H1 (cell line): ENCODE data around the gene ACTL7A. TPM values are rescaled to one million over a fixed set of nuclear protein-coding genes. Genes with fewer than 3 reads are reported as not detected.

Experiments
- CTCF ChIA-PET: fragments of 300-600 bp; sonication (Branson Sonifier 250); formaldehyde crosslinking; loops from one replicate; lab custom pipeline; 2021; ENCODE audit not compliant: partially characterized antibody; lab: Charles Lee
- POLR2A ChIA-PET: fragments of 300-600 bp; sonication (Branson Sonifier 250); formaldehyde crosslinking; loops from one replicate; lab custom pipeline; 2021; ENCODE audit warnings: inconsistent platforms; ENCODE audit not compliant: partially characterized antibody; lab: Charles Lee
- DNase-seq, 2 experiments: peaks; one replicate each; pipeline versions ENCODE4 v3.0.0 to v3.0.0-alpha.2; 2010 to 2022; ENCODE audit warnings: low spot score in 2 of 2, low read depth in 1 of 2, mixed read lengths in 1 of 2
- FAIRE-seq: peaks from 2 replicates; lab custom pipeline; 2011; peaks lifted over from hg19 to GRCh38; lab: Jason Lieb, UNC
- H2AFZ ChIP-seq: 2 replicates; pipeline ENCODE4 v1.8.1; 2012; ENCODE audit warnings: low read length, inconsistent platforms
- H2AK5ac ChIP-seq: 2 replicates; pipeline ENCODE4 v1.6.1; 2013; ENCODE audit warnings: low read depth, low read length
- H2BK120ac ChIP-seq: replicated peaks from 2 replicates; pipeline ENCODE3; 2013; ENCODE audit warnings: low read depth, low read length, inconsistent platforms
- H2BK12ac ChIP-seq: 2 replicates; pipeline ENCODE4 v1.6.1; 2013; ENCODE audit warnings: low read depth, low read length
- H2BK15ac ChIP-seq: 2 replicates; pipeline ENCODE4 v1.6.1; 2013; ENCODE audit warnings: low read length
- H2BK20ac ChIP-seq: 2 replicates; pipeline ENCODE4 v1.6.1; 2013; ENCODE audit warnings: low read length
- H2BK5ac ChIP-seq: 2 replicates; pipeline ENCODE4 v1.6.1; 2013; ENCODE audit warnings: low read depth, low read length
- H3K14ac ChIP-seq: 2 replicates; pipeline ENCODE4 v1.6.1; 2013; ENCODE audit warnings: inconsistent platforms; ENCODE audit not compliant: insufficient read length
- H3K18ac ChIP-seq: 2 replicates; pipeline ENCODE4 v1.6.1; 2013; ENCODE audit warnings: low read length; ENCODE audit errors: extremely low read depth
- H3K23ac ChIP-seq: 2 replicates; pipeline ENCODE4 v1.6.1; 2013; ENCODE audit warnings: inconsistent platforms; ENCODE audit not compliant: insufficient read length
- H3K23me2 ChIP-seq: 2 replicates; pipeline ENCODE4 v1.6.1; 2013; ENCODE audit warnings: low read depth, low read length
- H3K27ac ChIP-seq: 2 replicates; pipeline ENCODE4 v1.6.1; 2011; ENCODE audit warnings: low read depth, low read length, inconsistent platforms
- H3K27me3 ChIP-seq, 4 experiments: replicated peaks in 1 of 4; 1 replicate in 1 of 4; 2 replicates in 3 of 4; pipeline versions ENCODE4 v1.6.1 to v1.8.1; 2011 to 2013; ENCODE audit warnings: low read length in 3 of 4, mild to moderate bottlenecking in 3 of 4, inconsistent platforms in 2 of 4, mixed read lengths in 2 of 4, moderate library complexity in 1 of 4; ENCODE audit not compliant: control insufficient read depth in 3 of 4, insufficient read depth in 3 of 4; ENCODE audit errors: extremely low read depth in 1 of 4
- H3K36me3 ChIP-seq, 4 experiments: 2 replicates each; pipeline versions ENCODE4 v1.6.1 to v1.8.1; 2011 to 2013; ENCODE audit warnings: mild to moderate bottlenecking in 4 of 4, low read length in 3 of 4, moderate library complexity in 2 of 4, control low read depth in 1 of 4, inconsistent platforms in 1 of 4; ENCODE audit not compliant: insufficient read depth in 4 of 4, control insufficient read depth in 2 of 4
- H3K4ac ChIP-seq: replicated peaks from 2 replicates; pipeline ENCODE3; 2013; ENCODE audit warnings: low read length, low read depth, mixed read lengths, inconsistent platforms; ENCODE audit not compliant: insufficient read length
- H3K4me1 ChIP-seq, 4 experiments: replicated peaks in 1 of 4; 1 replicate in 1 of 4; 2 replicates in 3 of 4; pipeline versions ENCODE4 v1.6.1 to v1.8.1; 2011 to 2013; ENCODE audit warnings: low read length in 3 of 4, inconsistent platforms in 2 of 4, mixed read lengths in 1 of 4; ENCODE audit not compliant: insufficient read depth in 4 of 4, control insufficient read depth in 3 of 4
- H3K4me2 ChIP-seq, 2 experiments: 2 replicates each; pipeline versions ENCODE4 v1.6.1 to v1.8.1; 2011 to 2013; ENCODE audit warnings: low read depth in 2 of 2, low read length in 2 of 2, control low read depth in 1 of 2, inconsistent platforms in 1 of 2, mild to moderate bottlenecking in 1 of 2; ENCODE audit not compliant: insufficient read depth in 1 of 2
- H3K4me3 ChIP-seq, 4 experiments: fragments of 200-600, 300-600 bp in 1 of 4; sonication (generic), shearing (Covaris generic), sonication (Bioruptor Twin) in 1 of 4; 2 replicates each; pipeline versions ENCODE4 v1.5.1 to v1.8.1; 2011 to 2016; ENCODE audit warnings: low read length in 4 of 4, low read depth in 3 of 4, control low read depth in 2 of 4, inconsistent platforms in 2 of 4, mild to moderate bottlenecking in 2 of 4, mixed read lengths in 1 of 4, moderate library complexity in 1 of 4; ENCODE audit not compliant: insufficient read depth in 2 of 4; ENCODE audit errors: extremely low read depth in 1 of 4
- H3K56ac ChIP-seq: replicated peaks from 2 replicates; pipeline ENCODE3; 2013; ENCODE audit warnings: low read depth, mild to moderate bottlenecking, mixed read lengths, low read length, inconsistent platforms; ENCODE audit not compliant: insufficient read length
- H3K79me1 ChIP-seq: 2 replicates; pipeline ENCODE4 v1.6.1; 2013; ENCODE audit warnings: low read depth, low read length, control low read depth
- H3K79me2 ChIP-seq, 2 experiments: 2 replicates each; pipeline versions ENCODE4 v1.6.1 to v1.8.1; 2012 to 2013; ENCODE audit warnings: low read length in 2 of 2, mild to moderate bottlenecking in 2 of 2, inconsistent platforms in 1 of 2; ENCODE audit not compliant: insufficient read depth in 2 of 2, control insufficient read depth in 1 of 2
- H3K9ac ChIP-seq, 4 experiments: replicated peaks in 1 of 4; 1 replicate in 1 of 4; 2 replicates in 3 of 4; pipeline versions ENCODE4 v1.6.1 to v1.8.1; 2011 to 2013; ENCODE audit warnings: low read depth in 3 of 4, low read length in 3 of 4, control low read depth in 2 of 4, mild to moderate bottlenecking in 2 of 4, moderate library complexity in 2 of 4, inconsistent platforms in 1 of 4; ENCODE audit errors: extremely low read depth in 1 of 4
- H3K9me3 ChIP-seq, 2 experiments: 2 replicates each; pipeline versions ENCODE4 v1.6.1 to v1.8.1; 2012 to 2013; ENCODE audit warnings: mild to moderate bottlenecking in 2 of 2, moderate library complexity in 2 of 2, control low read depth in 1 of 2, inconsistent platforms in 1 of 2, low read depth in 1 of 2, low read length in 1 of 2, mixed read lengths in 1 of 2; ENCODE audit not compliant: insufficient read depth in 2 of 2
- H4K20me1 ChIP-seq, 2 experiments: replicated peaks in 1 of 2; 2 replicates each; pipeline versions ENCODE3 to v1.8.1; 2011 to 2013; ENCODE audit warnings: inconsistent platforms in 2 of 2, low read length in 2 of 2, mild to moderate bottlenecking in 1 of 2; ENCODE audit not compliant: insufficient read depth in 2 of 2, control insufficient read depth in 1 of 2
- H4K5ac ChIP-seq: 2 replicates; pipeline ENCODE4 v1.6.1; 2013; ENCODE audit warnings: low read length, low read depth, mixed read lengths, inconsistent platforms; ENCODE audit not compliant: insufficient read length
- H4K8ac ChIP-seq: 2 replicates; pipeline ENCODE4 v1.8.0; 2013; ENCODE audit warnings: mild to moderate bottlenecking, moderate library complexity, low read length, inconsistent platforms; ENCODE audit not compliant: insufficient read depth; ENCODE audit errors: extremely low read depth
- H4K91ac ChIP-seq: replicated peaks from 2 replicates; pipeline ENCODE3; 2013; ENCODE audit warnings: low read length, mixed read lengths, inconsistent platforms; ENCODE audit not compliant: insufficient read length
- FOSL1 ChIP-seq: IDR thresholded peaks from 2 replicates; pipeline ENCODE4 v1.6.1; 2011; ENCODE audit warnings: mild to moderate bottlenecking, low read depth, low read length, moderate library complexity; ENCODE audit not compliant: insufficient read depth
- SIX5 ChIP-seq: IDR thresholded peaks from 2 replicates; pipeline ENCODE4 v1.6.1; 2011; ENCODE audit warnings: mild to moderate bottlenecking, low read depth, low read length
- YY1 ChIP-seq: IDR thresholded peaks from 2 replicates; pipeline ENCODE4 v1.6.1; 2011; ENCODE audit warnings: low read depth, mild to moderate bottlenecking, low read length
- WGBS, 2 experiments: shearing (Covaris generic) in 1 of 2; methylation state at CpG; one replicate each; pipeline versions ENCODE4 v1.1.6 to v1.1.7; 2013 to 2015; ENCODE audit warnings: low lambda C conversion rate in 2 of 2, mixed read lengths in 2 of 2, inconsistent platforms in 1 of 2, low coverage in 1 of 2, missing lambda C conversion rate in 1 of 2; ENCODE audit not compliant: insufficient replicate concordance in 2 of 2, insufficient coverage in 1 of 2, insufficient read length in 1 of 2; ENCODE audit errors: extremely low coverage in 1 of 2, missing lambda C conversion rate in 1 of 2; 5-methylcytosine and 5-hydroxymethylcytosine counted together
- polyA plus RNA-seq, 7 experiments: library from polyadenylated mRNA; depleted of rRNA in 3 of 7; stranded (reverse) in 5 of 7; unstranded in 2 of 7; fragments of >200 nt in 5 of 7; fragments of 200-250 nt in 2 of 7; gene quantifications; 1 replicate in 5 of 7; 2 replicates in 1 of 7; 4 replicates in 1 of 7; pipeline versions ENCODE4 v1.2.1 to v1.2.3, GENCODE V29; 2011 to 2013; ENCODE audit warnings: missing spikeins in 2 of 7, mixed read lengths in 2 of 7
- total RNA-seq: library from RNA; stranded (reverse); fragmentation: NEBNext Ultra II Directional; extraction: Animal tissue kit (Norgen Biotek cat#: 25700); gene quantifications from 2 replicates; pipeline ENCODE4 v1.2.1, GENCODE V29; 2021

Gene ACTL7A
- total and polyA plus RNA-seq, 2 of the 8 experiments (the other 6 are each of a cell fraction or from before 2014, with no cell fraction given): not detected

DNA sequence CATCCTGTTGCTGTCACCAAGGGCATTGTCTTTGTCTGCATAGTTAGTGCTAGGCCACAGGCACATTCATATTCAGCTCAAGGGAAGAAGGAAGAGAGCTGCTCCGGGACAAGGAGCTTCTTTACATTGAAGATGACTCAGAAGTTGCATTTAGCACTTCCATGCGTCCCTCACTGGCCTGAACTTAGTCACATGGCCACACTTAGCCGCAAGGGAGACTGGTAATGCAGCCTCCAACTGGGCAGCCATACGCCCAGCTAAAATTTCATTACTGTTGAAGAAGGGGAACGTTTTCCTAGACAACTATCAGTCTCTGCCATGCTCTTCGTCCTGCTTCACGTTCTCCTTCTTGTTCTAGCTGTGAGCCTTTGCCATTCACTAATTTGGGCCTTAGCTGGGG is 26.2 kb upstream of the ACTL7A start:
- H2BK5ac ChIP-seq: no peak overlapping the region
- WGBS, 2 experiments: 92% methylated on average over 7 of the region's 7 CpGs; no CpG with 5 or more reads in 1 of the 2 experiments
- no peak overlapping the region for H3K27ac ChIP-seq
- no peak overlapping the region for H3K14ac ChIP-seq
- ChIA-PET POLR2A (no interaction called here), CTCF (interaction anchor here (0.7 to 1.7 kb wide), 9 partner anchors 15 to 348 kb away, joined by 3 to 6 read pairs (median 4); no protein-coding TSS in a partner anchor)
- H2AFZ ChIP-seq: no peak overlapping the region
- H3K56ac ChIP-seq: no peak overlapping the region
- H3K18ac ChIP-seq: peak overlapping the region; percentile 29; the same call in 1 of the 2 replicates
- no peaks in the 10 kb centered on the region for H4K20me1 ChIP-seq
- peaks cover 0 to 4% of the 10 kb centered on the region in 2 experiments; a peak in 1 of 4 replicates for H3K9me3 ChIP-seq
- no peaks in the 10 kb centered on the region for H3K36me3 ChIP-seq
- no peak overlapping the region for H2BK12ac ChIP-seq
- peaks cover 0 to 2% (median 0%) of the 10 kb centered on the region in 4 experiments; a peak in 1 of 7 replicates for H3K4me1 ChIP-seq
- H3K27me3 ChIP-seq: no peaks in the 10 kb centered on the region
- no peak overlapping the region for H4K91ac ChIP-seq
- no peak overlapping the region for H3K4ac ChIP-seq
- H3K79me2 ChIP-seq: no peaks in the 10 kb centered on the region
- no peak overlapping the region for H4K8ac ChIP-seq
- H4K5ac ChIP-seq: no peak overlapping the region
- H2BK15ac ChIP-seq: no peak overlapping the region; the same call in 1 of the 2 replicates
- H3K4me3 ChIP-seq: no peak overlapping the region
- H2AK5ac ChIP-seq: no peak overlapping the region
- no peaks in the 10 kb centered on the region for H3K23me2 ChIP-seq
- no peaks in the 10 kb centered on the region for H3K79me1 ChIP-seq
- H2BK20ac ChIP-seq: no peak overlapping the region
- FAIRE-seq (no peak), DNase-seq (no peak)
- no peak overlapping the region for H3K4me2 ChIP-seq
- H3K23ac ChIP-seq: no peak overlapping the region
- H3K9ac ChIP-seq: no peak overlapping the region
- no peak overlapping the region for H2BK120ac ChIP-seq
- TF ChIP-seq YY1: no peak
- TF ChIP-seq SIX5: no peak
- no peak for TF ChIP-seq FOSL1
